HL-60/S4 (cell line): Measurements from ENCODE around the gene CD40.
"Not testable (repeated sequence)": the region's sequence is repeated elsewhere in the genome, so short reads cannot be mapped to it uniquely, and the experiment has no call there.

ENCODE experiments used
- in situ Hi-C: fragments of 300-500 bp; cut with MboI; formaldehyde crosslinking; loops from 2 replicates; pipeline ENCODE4 v1.14.3; 2022; ENCODE audit warnings: low sequenced_read_pairs

CD40 gene

DNA sequence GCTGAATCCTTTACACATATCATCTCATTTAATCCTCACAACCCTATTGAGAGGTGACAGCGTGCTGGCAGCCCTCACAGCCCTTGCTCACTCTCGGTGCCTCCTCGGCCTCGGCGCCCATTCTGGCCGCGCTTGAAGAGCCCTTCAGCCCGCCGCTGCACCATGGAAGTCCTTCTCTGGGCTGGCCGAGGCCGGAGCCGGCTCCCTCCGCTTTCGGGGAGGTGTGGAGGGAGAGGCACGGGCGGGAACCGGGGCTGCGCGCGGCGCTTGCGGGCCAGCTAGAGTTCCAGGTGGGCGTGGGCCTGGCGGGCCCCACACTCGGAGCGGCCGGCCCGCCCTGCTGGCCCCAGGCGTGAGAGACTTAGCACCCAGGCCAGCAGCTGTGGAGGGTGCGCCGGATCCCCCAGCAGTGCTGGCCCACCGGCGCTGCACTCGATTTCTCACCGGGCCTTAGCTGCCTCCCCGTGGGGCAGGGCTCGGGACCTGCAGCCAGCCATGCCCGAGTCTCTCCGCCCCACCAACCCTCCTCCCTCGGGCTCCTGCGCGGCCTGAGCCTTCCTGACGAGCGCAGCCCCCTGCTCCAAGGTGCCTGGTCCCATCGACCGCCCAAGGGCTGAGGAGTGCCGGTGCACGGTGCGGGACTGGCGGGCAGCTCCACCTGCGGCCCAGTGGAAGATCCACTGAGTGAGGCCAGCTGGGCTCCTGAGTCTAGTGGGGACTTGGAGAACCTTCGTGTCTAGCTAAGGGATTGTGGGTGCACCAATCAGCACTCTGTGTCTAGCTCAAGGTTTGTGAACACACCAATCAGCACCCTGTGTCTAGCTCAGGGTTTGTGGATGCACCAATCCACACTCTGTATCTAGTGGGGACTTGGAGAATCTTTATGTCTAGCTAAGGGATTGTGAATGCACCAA is 26.2 kb upstream of the CD40 start:
- in situ Hi-C loops, result not testable (repeated sequence)

DNA sequence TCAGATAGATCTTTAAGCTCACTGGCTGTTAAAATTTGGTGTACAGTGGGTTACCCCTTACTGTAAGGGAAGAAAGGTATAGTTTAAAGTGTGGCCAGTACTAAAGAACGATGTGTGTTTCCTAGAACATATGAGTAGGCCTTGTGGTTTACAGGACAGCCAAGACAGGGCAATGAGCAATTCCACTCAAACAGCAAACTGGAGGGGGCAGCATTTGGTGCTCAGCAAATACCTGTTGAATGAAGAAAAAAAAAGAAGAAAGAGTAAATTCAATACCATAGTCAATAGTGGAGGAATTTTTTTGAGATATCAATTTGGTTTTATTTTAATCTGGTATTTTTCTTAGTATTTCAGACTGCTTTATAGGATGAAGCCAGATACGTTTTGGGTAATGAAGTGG is 24.6 kb upstream of the CD40 start:
- in situ Hi-C loops, result no loop called here

DNA sequence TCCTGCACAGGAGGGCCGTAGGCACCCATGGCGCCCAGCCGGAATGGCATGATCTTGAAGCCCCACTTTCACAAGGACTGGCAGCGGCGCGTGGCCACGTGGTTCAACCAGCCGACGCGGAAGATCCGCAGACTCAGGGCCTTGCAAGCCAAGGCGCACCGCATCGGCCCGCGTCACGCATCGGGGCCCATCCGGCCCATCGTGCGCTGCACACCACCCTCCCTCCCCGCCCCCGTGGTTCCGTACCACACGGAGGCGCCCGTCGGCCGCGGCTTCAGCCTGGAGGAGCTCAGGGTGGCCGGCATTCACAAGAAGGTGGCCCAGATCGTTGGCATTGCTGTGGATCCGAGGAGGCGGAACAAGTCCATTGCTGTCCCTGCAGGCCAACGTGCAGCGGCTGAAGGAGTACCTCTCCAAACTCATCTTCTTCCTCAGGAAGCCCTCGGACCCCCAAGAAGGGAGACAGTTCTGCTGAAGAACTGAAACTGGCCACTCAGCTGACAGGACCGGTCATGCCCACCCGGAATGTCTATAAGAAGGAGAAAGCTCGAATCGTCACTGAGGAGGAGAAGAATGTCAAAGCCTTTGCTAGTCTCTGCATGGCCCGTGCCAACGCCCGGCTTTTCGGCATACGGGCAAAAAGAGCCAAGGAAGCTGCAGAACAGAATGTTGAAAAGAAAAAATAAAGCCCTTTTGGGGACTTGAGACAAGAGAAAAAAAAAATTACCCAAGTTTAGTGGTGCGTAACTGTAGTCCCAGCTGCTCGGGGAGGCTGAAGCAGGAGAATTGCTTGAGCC is 18.4 kb upstream of the CD40 start:
- in situ Hi-C loops, result no loop called here

DNA sequence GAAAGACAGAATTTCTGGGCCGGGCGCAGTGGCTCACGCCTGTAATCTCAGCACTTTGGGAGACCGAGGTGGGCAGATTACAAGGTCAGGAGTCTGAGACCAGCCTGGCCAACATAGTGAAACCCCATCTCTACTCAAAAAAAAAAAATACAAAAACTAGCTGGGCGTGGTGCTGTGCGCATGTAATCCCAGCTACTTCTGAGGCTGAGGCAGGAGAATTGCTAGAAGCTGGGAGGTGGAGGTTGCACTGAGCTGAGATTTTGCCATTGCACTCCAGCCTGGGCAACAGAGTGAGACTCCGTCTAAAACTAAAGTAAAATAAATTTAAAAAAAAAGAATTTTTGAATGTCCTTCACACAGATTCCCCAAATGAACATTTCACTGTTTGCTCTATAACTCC is 17.7 kb upstream of the CD40 start:
- in situ Hi-C loops, result not testable (repeated sequence)

- in situ Hi-C loops, result no loop called here
Measured at GRCh38 chr20:46100988-46101387, 17.1 kb upstream of the CD40 start.

DNA sequence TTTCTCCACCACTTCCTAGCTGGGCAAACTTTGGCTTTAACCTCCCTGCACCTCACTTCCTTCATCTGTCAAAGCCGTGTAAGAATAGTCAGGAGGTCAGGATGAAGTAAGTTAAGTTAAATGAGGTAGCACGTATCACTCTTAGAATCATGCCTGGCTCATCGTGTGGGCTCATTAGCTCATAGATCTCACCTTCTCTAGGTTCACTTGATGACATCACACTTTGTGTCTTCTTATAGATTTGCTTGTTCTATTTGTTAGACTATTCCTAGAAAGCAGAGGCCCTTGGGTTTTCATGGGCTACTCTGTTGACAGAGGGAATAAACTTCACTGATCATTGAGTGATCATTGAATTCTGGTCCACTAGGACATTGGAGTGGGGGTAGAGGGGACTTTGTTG is 16.2 kb upstream of the CD40 start:
- in situ Hi-C loops, result no loop called here

DNA sequence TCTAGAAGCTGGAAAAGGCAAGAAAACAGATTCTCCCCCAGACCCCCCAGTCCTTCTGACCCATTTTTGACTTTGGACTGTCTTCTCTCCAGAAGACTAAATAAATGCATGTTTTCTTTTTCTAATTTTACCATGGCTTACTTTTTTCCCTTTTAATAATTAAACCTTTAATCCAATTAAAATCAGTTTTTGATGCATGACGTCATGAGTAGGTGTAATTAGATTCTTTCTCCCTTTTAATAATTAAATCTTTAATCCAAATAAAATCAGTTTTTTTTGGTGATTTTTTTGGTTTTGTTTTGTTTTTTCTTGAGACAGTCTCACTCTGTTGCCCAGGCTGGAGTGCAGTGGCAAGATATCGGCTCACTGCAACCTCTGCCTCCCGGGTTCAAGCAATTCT is 15.2 kb upstream of the CD40 start:
- in situ Hi-C loops, result no loop called here

- in situ Hi-C loops, result no loop called here
Measured at GRCh38 chr20:46104262-46104661, 13.9 kb upstream of the CD40 start.

GRCh38 chr20:46107061-46107460 is 11.1 kb upstream of the CD40 start:
- in situ Hi-C loops, result no loop called here

GRCh38 chr20:46108435-46108841 is 9.7 kb upstream of the CD40 start:
- in situ Hi-C loops, result no loop called here

- in situ Hi-C loops, result no loop called here
Measured at GRCh38 chr20:46108976-46109375, 9.1 kb upstream of the CD40 start.

DNA sequence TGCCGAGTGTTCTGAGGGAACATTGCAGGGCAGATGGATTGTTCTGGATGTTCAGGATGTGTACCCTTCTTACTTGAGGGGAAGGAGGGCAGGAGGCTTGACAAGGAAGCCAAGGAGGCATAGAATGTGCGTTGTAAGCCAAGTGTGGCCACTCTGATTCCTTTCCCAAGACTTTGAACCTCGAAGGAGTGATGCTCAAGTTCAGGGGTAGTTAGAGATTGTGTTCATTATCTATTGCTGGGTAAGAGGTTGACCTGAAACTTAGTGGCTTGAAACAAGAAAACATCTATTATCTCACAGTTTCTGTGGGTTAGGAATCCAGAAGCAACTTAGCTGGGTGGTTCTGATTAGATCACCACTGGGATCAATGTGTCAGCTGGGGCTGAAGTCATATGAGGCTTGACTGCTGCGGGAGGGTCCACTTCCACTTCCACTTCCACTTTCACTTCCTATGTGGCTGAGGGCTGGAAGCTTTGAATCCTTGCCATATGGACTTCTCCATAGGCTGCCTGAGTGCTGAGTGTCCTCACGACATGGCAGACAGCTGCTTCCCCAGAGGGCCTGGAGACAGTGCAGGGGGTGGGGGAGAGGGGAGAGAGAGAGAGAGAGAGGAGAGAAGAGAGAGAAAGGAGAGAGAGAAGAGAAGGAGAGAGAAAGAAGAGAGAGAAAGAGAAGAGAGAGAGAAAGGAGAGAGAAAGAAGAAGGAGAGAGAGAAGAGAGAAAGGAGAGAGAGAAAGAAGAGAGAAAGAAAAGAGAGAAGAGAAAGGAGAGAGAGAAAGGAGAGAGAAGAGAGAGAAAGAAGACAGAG is 6.9 kb upstream of the CD40 start:
- in situ Hi-C loops, result no loop called here

DNA sequence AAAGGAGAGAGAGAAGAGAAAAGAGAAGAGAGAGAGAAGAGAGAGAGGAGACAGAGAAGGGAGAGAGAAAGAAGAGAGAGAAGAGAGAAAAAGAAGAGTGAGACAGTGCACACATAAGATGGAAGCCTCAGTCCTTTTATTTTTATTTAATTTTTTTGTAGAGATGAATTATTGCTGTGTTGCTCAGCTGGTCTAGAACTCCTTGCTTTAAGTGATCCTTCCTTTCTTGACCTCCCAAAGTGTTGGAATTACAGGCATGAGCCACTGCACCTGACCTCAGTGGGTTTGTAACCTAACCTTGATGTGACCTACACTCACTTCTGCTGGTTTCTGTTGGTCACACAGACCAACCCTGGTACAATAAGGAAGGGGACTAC is 6.3 kb upstream of the CD40 start:
- in situ Hi-C loops, result no loop called here

GRCh38 chr20:46112430-46113112 is 5.5 kb upstream of the CD40 start:
- in situ Hi-C loops, result no loop called here

DNA sequence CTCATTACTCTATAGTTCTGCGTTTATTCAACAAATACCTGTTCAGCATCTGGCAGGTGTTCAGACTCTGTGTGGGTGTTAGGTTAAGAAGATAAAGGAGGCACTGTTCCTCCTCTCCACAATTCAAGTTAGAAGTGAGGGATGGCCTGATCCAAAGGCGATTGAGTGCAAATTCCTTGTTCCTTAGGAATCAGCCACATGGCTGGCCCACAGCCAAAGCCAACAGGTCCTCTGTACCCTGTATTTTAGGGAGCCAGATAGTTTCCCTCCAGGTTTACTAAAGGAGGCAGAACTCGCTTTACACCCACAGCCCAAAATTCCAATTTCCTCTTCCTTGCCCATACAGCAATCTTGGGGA is 5.0 kb upstream of the CD40 start:
- in situ Hi-C loops, result no loop called here

GRCh38 chr20:46114449-46114848 is 3.7 kb upstream of the CD40 start:
- in situ Hi-C loops, result no loop called here

- in situ Hi-C loops, result no loop called here
Measured at GRCh38 chr20:46118481-46119020, 437 bp downstream of the CD40 start.

- in situ Hi-C loops, result no loop called here
Measured at GRCh38 chr20:46119028-46119546, 973 bp downstream of the CD40 start.

GRCh38 chr20:46119547-46119946 is 1.4 kb downstream of the CD40 start:
- in situ Hi-C loops, result no loop called here

DNA sequence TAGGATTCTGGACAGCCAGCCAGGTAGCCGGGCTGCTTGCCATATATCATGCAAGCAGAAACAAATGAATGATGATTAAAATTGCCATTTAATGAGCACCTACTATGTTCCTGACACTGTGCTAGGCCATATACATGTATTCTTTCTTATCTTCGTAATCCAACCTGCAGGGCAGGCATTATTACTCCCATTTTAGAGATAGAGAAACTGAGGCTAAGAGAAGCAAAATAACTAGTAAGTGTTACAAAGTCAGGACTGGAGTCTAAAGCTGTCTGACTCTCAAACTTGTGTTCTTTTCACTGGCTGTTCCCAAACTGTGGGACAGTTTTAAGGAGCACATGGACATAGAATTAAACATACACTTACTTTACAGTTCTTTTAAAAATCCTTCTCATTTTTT is 2.0 kb downstream of the CD40 start:
- in situ Hi-C loops, result no loop called here
